ENCODE results near the gene RBFOX2. TPM values are rescaled to one million over a fixed set of nuclear protein-coding genes. Genes with fewer than 3 reads are reported as not detected.

RBFOX2 gene
- total and polyA plus RNA-seq, 2 of the 13 experiments (the other 11 are each of a cell fraction or from before 2014, with no cell fraction given): 37.3 to 40.4 TPM

- peaks cover 14% of the 10 kb centered on the region for H3K79me2 ChIP-seq (ENCODE audit: insufficient read depth, low read length)
Observed at GRCh38 chr22:35904752-35905151, 123.9 kb downstream of the RBFOX2 start.

GRCh38 chr22:35904336-35904692 is 124.3 kb downstream of the RBFOX2 start:
- ChIA-PET POLR2A (no interaction called here), CTCF (ENCODE audit: low intra/inter-chr PET ratio, low total read pairs) (no interaction called here)
- DNase-seq (ENCODE audit: low spot score) (no peak), ATAC-seq (no peak), FAIRE-seq (no peak)
- Histone ChIP-seq H2AFZ (ENCODE audit: low read length) (no peak overlapping the region), H3K4me2 (ENCODE audit: low read depth, low read length) (no peak overlapping the region), H3K9ac (ENCODE audit: insufficient read depth, low read depth, low read length) (no peak overlapping the region), H4K20me1 (ENCODE audit: insufficient read depth, low read length) (no peaks in the 10 kb centered on the region), H3K27ac (ENCODE audit: extremely low read length, insufficient read depth, low read length) (no peak overlapping the region), H3K9me3 (ENCODE audit: low read length) (no peaks in the 10 kb centered on the region), H3K79me2 (ENCODE audit: insufficient read depth, low read length) (peaks cover 13% of the 10 kb centered on the region), H3K27me3 (ENCODE audit: control insufficient read depth in 1 of 2, insufficient read depth in 2 of 2, low read length in 2 of 2) (no peaks in the 10 kb centered on the region), H3K4me3 (replicated peaks in 1 of 3; ENCODE audit: insufficient read depth in 1 of 3, low read depth in 2 of 3, low read length in 3 of 3) (no peak overlapping the region), H3K36me3 (replicated peaks in 1 of 2; ENCODE audit: control insufficient read depth in 1 of 2, insufficient read depth in 2 of 2, low read length in 2 of 2) (no peaks in the 10 kb centered on the region; a peak in 1 of 5 replicates), H3K4me1 (ENCODE audit: insufficient read depth, low read length) (peaks cover 17% of the 10 kb centered on the region)
- intact Hi-C loops (cut with micrococcal nuclease; ENCODE audit: unreplicated experiment): no loop called here
- WGBS (ENCODE audit: low lambda C conversion rate): 97% methylated on average over 2 of the region's 2 CpGs
- no TSS peak for BruUV-seq (replicated peaks)
- in situ Hi-C loops (cut with HindIII; ENCODE audit: extremely low pct_ligation_motif_present, low pct_unique_long_range_greater_than_20kb): no loop called here
- TF ChIP-seq ZNF746 (CRISPR knock-in tag; IDR thresholded peaks at IDR 0.05) (no peak), ATAD3A (CRISPR knock-in tag; IDR thresholded peaks at IDR 0.05) (no peak), NFRKB (IDR thresholded peaks at IDR 0.05) (no peak), ZBTB46 (CRISPR knock-in tag; IDR thresholded peaks at IDR 0.05; ENCODE audit: borderline replicate concordance) (no peak), E2F1 (CRISPR knock-in tag; IDR thresholded peaks at IDR 0.05) (no peak), ZNF704 (CRISPR knock-in tag; IDR thresholded peaks at IDR 0.05; ENCODE audit: borderline replicate concordance) (no peak), GMEB2 (CRISPR knock-in tag; IDR thresholded peaks at IDR 0.05; ENCODE audit: low read depth) (no peak), BHLHE40 (IDR thresholded peaks at IDR 0.05; ENCODE audit: low read length) (no peak)

More at GRCh38 chr22:35904752-35905151, 123.9 kb downstream of the RBFOX2 start:
- no peak for ATAC-seq
- WGBS (ENCODE audit: low lambda C conversion rate): 98% methylated on average over 6 of the region's 6 CpGs
- intact Hi-C loops (cut with micrococcal nuclease; ENCODE audit: unreplicated experiment): no loop called here
- no peak for FAIRE-seq
- Histone ChIP-seq H4K20me1 (ENCODE audit: insufficient read depth, low read length) (no peaks in the 10 kb centered on the region), H3K36me3 (replicated peaks in 1 of 2; ENCODE audit: control insufficient read depth in 1 of 2, insufficient read depth in 2 of 2, low read length in 2 of 2) (no peaks in the 10 kb centered on the region; a peak in 1 of 5 replicates), H3K9ac (ENCODE audit: insufficient read depth, low read depth, low read length) (no peak overlapping the region), H3K4me3 (replicated peaks in 1 of 3; ENCODE audit: insufficient read depth in 1 of 3, low read depth in 2 of 3, low read length in 3 of 3) (no peak overlapping the region), H3K27me3 (ENCODE audit: control insufficient read depth in 1 of 2, insufficient read depth in 2 of 2, low read length in 2 of 2) (no peaks in the 10 kb centered on the region), H2AFZ (ENCODE audit: low read length) (no peak overlapping the region), H3K4me2 (ENCODE audit: low read depth, low read length) (no peak overlapping the region), H3K9me3 (ENCODE audit: low read length) (no peaks in the 10 kb centered on the region), H3K27ac (ENCODE audit: extremely low read length, insufficient read depth, low read length) (no peak overlapping the region), H3K4me1 (ENCODE audit: insufficient read depth, low read length) (peaks cover 17% of the 10 kb centered on the region)
- POLR2A ChIA-PET: no interaction called here
- TF ChIP-seq NFE2 (CRISPR knock-in tag; IDR thresholded peaks at IDR 0.05): no peak
- TF ChIP-seq TBP (CRISPR knock-in tag; IDR thresholded peaks at IDR 0.05): no peak
- TF ChIP-seq MATR3 (CRISPR knock-in tag; IDR thresholded peaks at IDR 0.05): no peak
- TF ChIP-seq ARNT (IDR thresholded peaks at IDR 0.05): no peak
- no peak for TF ChIP-seq ZFP82 (CRISPR knock-in tag; IDR thresholded peaks at IDR 0.05; ENCODE audit: borderline replicate concordance)
- TF ChIP-seq XRCC5 (optimal IDR thresholded peaks at IDR 0.05; ENCODE audit: low read length): no peak
- in situ Hi-C loops (cut with HindIII; ENCODE audit: extremely low pct_ligation_motif_present, low pct_unique_long_range_greater_than_20kb): no loop called here
- no TSS peak for BruUV-seq (replicated peaks)
- DNase-seq (ENCODE audit: low spot score): no peak
- CTCF ChIA-PET (ENCODE audit: low intra/inter-chr PET ratio, low total read pairs): no interaction called here
